Neural cell (in vitro differentiated cells): Measurements from ENCODE around the gene HMGXB4. TPM values are rescaled to one million over a fixed set of nuclear protein-coding genes. Genes with fewer than 3 reads are reported as not detected.

ENCODE experiments used
- H2AFZ ChIP-seq: fragments of 200-600, 300-800 bp; sonication (generic), shearing (Covaris generic); 2 replicates; pipeline ENCODE4 v1.6.0; 2014; ENCODE audit warnings: low read depth, mild to moderate bottlenecking, antibody characterized with exemption, low read length, moderate library complexity
- H3F3A ChIP-seq: fragments of 200-600 bp; shearing (Covaris generic); 2 replicates; pipeline ENCODE4 v1.6.1; 2016; ENCODE audit warnings: mild to moderate bottlenecking, moderate library complexity, mixed read lengths, antibody characterized with exemption, low read length; ENCODE audit not compliant: insufficient read depth, poor library complexity, severe bottlenecking
- H3K27ac ChIP-seq: fragments of 200-600, 300-800 bp; sonication (generic), shearing (Covaris generic); 2 replicates; pipeline ENCODE4 v1.5.1; 2014; ENCODE audit warnings: mild to moderate bottlenecking, low read length, moderate library complexity
- H3K27me3 ChIP-seq: fragments of 300-800, 200-600 bp; sonication (generic), shearing (Covaris generic); 2 replicates; pipeline ENCODE4 v1.6.0; 2014; ENCODE audit warnings: mild to moderate bottlenecking, low read depth, low read length, moderate library complexity; ENCODE audit not compliant: insufficient read depth
- H3K36me3 ChIP-seq: fragments of 300-800, 200-600 bp; sonication (generic), shearing (Covaris generic); 2 replicates; pipeline ENCODE4 v1.5.1; 2014; ENCODE audit warnings: mild to moderate bottlenecking, antibody characterized with exemption, low read length, moderate library complexity; ENCODE audit not compliant: insufficient read depth
- H3K4me2 ChIP-seq: fragments of 300-800, 200-600 bp; sonication (generic), shearing (Covaris generic); 2 replicates; pipeline ENCODE4 v1.6.0; 2014; ENCODE audit warnings: mild to moderate bottlenecking, low read length
- H3K4me3 ChIP-seq: fragments of 300-800, 200-600 bp; sonication (generic), shearing (Covaris generic); 2 replicates; pipeline ENCODE4 v1.5.1; 2014; ENCODE audit warnings: mild to moderate bottlenecking, low read length, moderate library complexity
- H3K79me2 ChIP-seq: fragments of 200-600 bp; shearing (Covaris generic); replicated peaks from 2 replicates; pipeline ENCODE4 v1.6.0; 2014; ENCODE audit warnings: mild to moderate bottlenecking, low read length, moderate library complexity; ENCODE audit not compliant: insufficient read depth
- H3K9ac ChIP-seq: fragments of 300-800, 200-600 bp; sonication (generic), shearing (Covaris generic); 2 replicates; pipeline ENCODE4 v1.6.1; 2016; ENCODE audit warnings: mild to moderate bottlenecking, low read length, mixed read lengths
- H3K9me2 ChIP-seq: fragments of 200-600 bp; shearing (Covaris generic); 2 replicates; pipeline ENCODE4 v1.6.1; 2016; ENCODE audit warnings: mild to moderate bottlenecking, low read length, mixed read lengths; ENCODE audit not compliant: insufficient read depth
- H3K9me3 ChIP-seq: fragments of 200-600, 300-800 bp; sonication (generic), shearing (Covaris generic); 2 replicates; pipeline ENCODE4 v1.6.1; 2016; ENCODE audit warnings: mild to moderate bottlenecking, mixed run types, low read length, moderate library complexity, mixed read lengths
- H4K20me1 ChIP-seq: fragments of 200-600 bp; shearing (Covaris generic); 2 replicates; pipeline ENCODE4 v1.6.1; 2016; ENCODE audit warnings: mild to moderate bottlenecking, mixed run types; ENCODE audit not compliant: insufficient read depth
- EP300 ChIP-seq: fragments of 450-650 bp; conservative IDR thresholded peaks from 2 replicates; pipeline ENCODE4 v1.6.1; 2014; ENCODE audit warnings: antibody characterized with exemption, mild to moderate bottlenecking, moderate library complexity; ENCODE audit not compliant: poor library complexity, severe bottlenecking
- EZH2 ChIP-seq: fragments of 200-600, 300-800 bp; shearing (Covaris generic), sonication (generic); IDR thresholded peaks from 2 replicates; pipeline ENCODE4 v1.6.1; 2014; ENCODE audit warnings: antibody characterized with exemption, low read length, borderline replicate concordance, mild to moderate bottlenecking; ENCODE audit not compliant: insufficient read depth, poor library complexity, severe bottlenecking
- MXI1 ChIP-seq: fragments of 450-650 bp; conservative IDR thresholded peaks from 2 replicates; pipeline ENCODE4 v1.6.1; 2014; ENCODE audit warnings: antibody characterized with exemption, mild to moderate bottlenecking; ENCODE audit not compliant: poor library complexity, severe bottlenecking
- POLR2AphosphoS5 ChIP-seq: IDR thresholded peaks from 2 replicates; pipeline ENCODE4 v1.6.1; 2012
- RAD21 ChIP-seq: fragments of 450-650 bp; conservative IDR thresholded peaks from 2 replicates; pipeline ENCODE4 v1.6.1; 2014; ENCODE audit warnings: antibody characterized with exemption, mild to moderate bottlenecking, moderate library complexity
- SMC3 ChIP-seq: fragments of 450-650 bp; conservative IDR thresholded peaks from 2 replicates; pipeline ENCODE4 v1.6.1; 2014; ENCODE audit warnings: antibody characterized with exemption, mild to moderate bottlenecking, moderate library complexity; ENCODE audit not compliant: poor library complexity
- TAF1 ChIP-seq: IDR thresholded peaks from 2 replicates; pipeline ENCODE4 v1.6.1; 2012; ENCODE audit warnings: low read depth
- polyA plus RNA-seq: library from polyadenylated mRNA; depleted of rRNA; stranded (reverse); fragments of >200 nt; gene quantifications from 2 replicates; pipeline ENCODE4 v1.2.3, GENCODE V29; 2014
- TF ChIP-seq, protein P1 (sequence below): fragments of 450-650 bp; IDR thresholded peaks from 2 replicates; pipeline ENCODE4 v1.5.1; 2014; ENCODE audit warnings: antibody characterized with exemption, mild to moderate bottlenecking, moderate library complexity; ENCODE audit not compliant: poor library complexity, severe bottlenecking
- TF ChIP-seq, protein P2 (sequence below): IDR thresholded peaks from 2 replicates; pipeline ENCODE4 v1.6.1; 2012; ENCODE audit warnings: borderline replicate concordance

HMGXB4 gene
- polyA plus RNA-seq, 1 donor from 2014 or later = 20.0 TPM

DNA sequence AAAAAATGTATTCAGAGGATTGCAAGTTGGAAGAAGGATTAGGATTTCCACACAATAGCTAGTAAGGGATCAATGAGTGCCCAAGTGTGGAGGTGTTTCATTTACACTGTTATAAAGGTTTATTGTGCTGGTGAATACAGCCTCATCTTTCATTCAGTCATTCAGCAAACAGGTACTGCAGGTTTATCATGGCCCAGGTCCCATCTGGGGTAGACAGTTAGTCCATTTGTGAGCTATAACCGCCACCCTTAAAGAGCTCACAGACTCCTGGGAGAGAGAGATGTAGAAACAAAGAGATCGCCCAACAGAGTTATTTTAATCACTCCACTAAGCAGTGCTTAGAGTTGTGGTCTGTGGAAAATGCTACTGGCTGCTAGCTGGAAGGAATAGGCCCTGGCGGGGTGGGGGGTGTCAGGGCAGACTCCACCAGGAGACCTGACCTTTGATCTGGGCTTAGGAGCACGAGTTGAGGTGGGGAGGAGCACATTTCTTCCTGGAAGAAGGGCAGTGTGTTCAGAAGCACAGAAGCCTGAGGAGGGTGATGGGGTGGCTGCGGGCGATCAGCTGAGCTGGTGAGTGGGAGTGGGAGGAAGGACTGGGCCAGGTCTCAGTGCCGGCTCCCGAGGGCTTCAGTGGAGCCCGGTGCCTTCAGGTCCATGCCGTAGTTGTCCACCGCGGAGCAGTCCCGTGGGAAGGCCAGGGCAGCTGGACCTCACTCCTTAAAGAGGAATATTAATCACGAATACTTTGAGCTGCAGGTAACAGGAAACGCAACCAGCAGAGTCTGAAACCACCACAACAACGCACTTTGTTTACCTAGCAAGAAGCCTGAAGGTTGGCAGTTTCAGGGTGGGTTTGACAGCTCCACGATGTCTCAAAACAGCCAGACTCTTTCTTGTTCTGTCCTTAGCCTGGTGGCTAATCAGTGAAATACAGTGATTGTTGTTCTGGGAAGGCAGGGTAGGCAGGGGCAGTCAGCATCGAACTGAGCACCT lies 53.6 kb downstream of the HMGXB4 start:
- Histone ChIP-seq H3K79me2 (no peaks in the 10 kb centered on the region), H3F3A (no peaks in the 10 kb centered on the region), H3K27me3 (no peaks in the 10 kb centered on the region), H3K36me3 (no peaks in the 10 kb centered on the region), H3K4me3 (no peak overlapping the region), H3K4me2 (no peak overlapping the region), H3K27ac (no peak overlapping the region), H3K9ac (no peak overlapping the region), H2AFZ (no peak overlapping the region), H3K9me3 (no peaks in the 10 kb centered on the region), H4K20me1 (no peaks in the 10 kb centered on the region), H3K9me2 (no peaks in the 10 kb centered on the region)
- TF ChIP-seq SMC3 (no peak), EZH2 (no peak), RAD21 (no peak), MXI1 (no peak), EP300 (no peak), TAF1 (no peak), POLR2AphosphoS5 (no peak)
- TF ChIP-seq, protein P1, sequence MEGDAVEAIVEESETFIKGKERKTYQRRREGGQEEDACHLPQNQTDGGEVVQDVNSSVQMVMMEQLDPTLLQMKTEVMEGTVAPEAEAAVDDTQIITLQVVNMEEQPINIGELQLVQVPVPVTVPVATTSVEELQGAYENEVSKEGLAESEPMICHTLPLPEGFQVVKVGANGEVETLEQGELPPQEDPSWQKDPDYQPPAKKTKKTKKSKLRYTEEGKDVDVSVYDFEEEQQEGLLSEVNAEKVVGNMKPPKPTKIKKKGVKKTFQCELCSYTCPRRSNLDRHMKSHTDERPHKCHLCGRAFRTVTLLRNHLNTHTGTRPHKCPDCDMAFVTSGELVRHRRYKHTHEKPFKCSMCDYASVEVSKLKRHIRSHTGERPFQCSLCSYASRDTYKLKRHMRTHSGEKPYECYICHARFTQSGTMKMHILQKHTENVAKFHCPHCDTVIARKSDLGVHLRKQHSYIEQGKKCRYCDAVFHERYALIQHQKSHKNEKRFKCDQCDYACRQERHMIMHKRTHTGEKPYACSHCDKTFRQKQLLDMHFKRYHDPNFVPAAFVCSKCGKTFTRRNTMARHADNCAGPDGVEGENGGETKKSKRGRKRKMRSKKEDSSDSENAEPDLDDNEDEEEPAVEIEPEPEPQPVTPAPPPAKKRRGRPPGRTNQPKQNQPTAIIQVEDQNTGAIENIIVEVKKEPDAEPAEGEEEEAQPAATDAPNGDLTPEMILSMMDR = no peak
- TF ChIP-seq, protein P2, sequence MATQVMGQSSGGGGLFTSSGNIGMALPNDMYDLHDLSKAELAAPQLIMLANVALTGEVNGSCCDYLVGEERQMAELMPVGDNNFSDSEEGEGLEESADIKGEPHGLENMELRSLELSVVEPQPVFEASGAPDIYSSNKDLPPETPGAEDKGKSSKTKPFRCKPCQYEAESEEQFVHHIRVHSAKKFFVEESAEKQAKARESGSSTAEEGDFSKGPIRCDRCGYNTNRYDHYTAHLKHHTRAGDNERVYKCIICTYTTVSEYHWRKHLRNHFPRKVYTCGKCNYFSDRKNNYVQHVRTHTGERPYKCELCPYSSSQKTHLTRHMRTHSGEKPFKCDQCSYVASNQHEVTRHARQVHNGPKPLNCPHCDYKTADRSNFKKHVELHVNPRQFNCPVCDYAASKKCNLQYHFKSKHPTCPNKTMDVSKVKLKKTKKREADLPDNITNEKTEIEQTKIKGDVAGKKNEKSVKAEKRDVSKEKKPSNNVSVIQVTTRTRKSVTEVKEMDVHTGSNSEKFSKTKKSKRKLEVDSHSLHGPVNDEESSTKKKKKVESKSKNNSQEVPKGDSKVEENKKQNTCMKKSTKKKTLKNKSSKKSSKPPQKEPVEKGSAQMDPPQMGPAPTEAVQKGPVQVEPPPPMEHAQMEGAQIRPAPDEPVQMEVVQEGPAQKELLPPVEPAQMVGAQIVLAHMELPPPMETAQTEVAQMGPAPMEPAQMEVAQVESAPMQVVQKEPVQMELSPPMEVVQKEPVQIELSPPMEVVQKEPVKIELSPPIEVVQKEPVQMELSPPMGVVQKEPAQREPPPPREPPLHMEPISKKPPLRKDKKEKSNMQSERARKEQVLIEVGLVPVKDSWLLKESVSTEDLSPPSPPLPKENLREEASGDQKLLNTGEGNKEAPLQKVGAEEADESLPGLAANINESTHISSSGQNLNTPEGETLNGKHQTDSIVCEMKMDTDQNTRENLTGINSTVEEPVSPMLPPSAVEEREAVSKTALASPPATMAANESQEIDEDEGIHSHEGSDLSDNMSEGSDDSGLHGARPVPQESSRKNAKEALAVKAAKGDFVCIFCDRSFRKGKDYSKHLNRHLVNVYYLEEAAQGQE = no peak

- H3K27ac ChIP-seq = no peak overlapping the region
- no peaks in the 10 kb centered on the region for H3F3A ChIP-seq
- H4K20me1 ChIP-seq = no peaks in the 10 kb centered on the region
- H3K79me2 ChIP-seq = no peaks in the 10 kb centered on the region
- no peak for TF ChIP-seq POLR2AphosphoS5
- TF ChIP-seq SMC3 = no peak
- TF ChIP-seq MXI1 = no peak
- no peak for TF ChIP-seq EZH2
- TF ChIP-seq, protein P1 = no peak
- TF ChIP-seq, protein P2 = no peak
- H3K36me3 ChIP-seq = no peaks in the 10 kb centered on the region
- H3K4me2 ChIP-seq = no peak overlapping the region
- no peaks in the 10 kb centered on the region for H3K9me3 ChIP-seq
- H3K27me3 ChIP-seq = no peaks in the 10 kb centered on the region
- H3K4me3 ChIP-seq = no peak overlapping the region
- H3K9ac ChIP-seq = no peak overlapping the region
- H2AFZ ChIP-seq = no peak overlapping the region
- H3K9me2 ChIP-seq = no peaks in the 10 kb centered on the region
Observed at GRCh38 chr22:35311551-35311999, 54.3 kb downstream of the HMGXB4 start.
